UCSD-AML1 (cell line): ENCODE measurements around the gene TAPBPL.
A peak's percentile ranks its signal among the peaks of the same experiment; 100 is the strongest.

ENCODE experiments used
- DNase-seq: peaks from one replicate; lab custom pipeline; 2025; ENCODE audit not compliant: unreplicated experiment; lab: John Stamatoyannopoulos, UW

The TAPBPL gene

DNA sequence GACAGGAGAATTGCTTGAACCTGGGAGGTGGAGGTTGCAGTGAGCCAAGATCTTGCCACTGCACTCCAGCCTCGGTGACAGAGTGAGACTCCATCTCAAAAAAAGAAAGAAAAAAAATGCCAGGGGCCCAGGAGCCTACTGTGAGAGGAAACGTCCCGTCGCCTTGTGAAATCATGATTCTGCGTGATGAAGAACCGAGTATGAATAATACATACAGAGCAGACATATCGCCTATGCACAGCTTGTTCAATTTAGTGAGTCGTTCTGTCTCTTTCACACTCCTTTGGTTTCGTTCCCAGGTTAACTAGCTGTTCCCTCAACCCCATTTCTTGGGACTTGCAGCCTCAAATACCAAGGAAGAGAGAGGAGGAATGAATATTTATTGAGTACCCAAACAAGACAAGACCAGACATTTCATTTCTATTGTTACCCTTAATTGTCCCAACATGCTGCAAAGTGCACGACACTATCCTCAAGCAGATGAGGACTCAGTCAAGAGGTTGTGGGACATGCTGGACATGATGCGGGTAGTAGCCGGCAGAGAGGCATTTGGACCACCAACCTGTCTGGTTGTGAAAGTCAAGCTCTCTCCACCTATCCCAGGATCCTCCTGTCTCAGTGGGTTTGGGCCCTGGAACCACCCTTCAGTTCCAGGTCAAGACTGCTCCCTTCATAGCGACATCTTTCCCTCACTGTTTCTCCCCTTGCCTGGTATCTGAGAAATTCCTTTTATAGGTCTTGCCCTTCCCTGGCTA is 15.7 kb upstream of the TAPBPL start:
- no peak for DNase-seq

DNA sequence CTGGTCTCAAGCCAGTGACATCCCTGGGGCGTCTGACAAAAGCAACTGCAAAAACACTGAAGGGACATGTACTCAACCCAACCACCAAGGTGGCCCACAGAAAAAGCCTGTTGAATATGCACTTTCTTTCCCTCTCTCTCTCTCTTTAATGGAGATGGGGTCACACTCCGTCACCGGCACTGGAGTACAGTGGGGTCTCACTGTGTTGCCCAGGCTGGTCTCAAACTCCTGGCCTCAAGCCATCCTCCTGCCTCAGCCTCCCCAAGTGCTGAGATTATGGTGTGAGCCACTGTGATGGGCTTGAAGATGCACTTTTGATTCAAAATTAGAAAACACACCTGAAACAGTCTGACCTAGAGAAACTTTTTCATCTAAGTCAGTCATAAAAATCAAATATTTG is 14.3 kb upstream of the TAPBPL start:
- no peak for DNase-seq

DNA sequence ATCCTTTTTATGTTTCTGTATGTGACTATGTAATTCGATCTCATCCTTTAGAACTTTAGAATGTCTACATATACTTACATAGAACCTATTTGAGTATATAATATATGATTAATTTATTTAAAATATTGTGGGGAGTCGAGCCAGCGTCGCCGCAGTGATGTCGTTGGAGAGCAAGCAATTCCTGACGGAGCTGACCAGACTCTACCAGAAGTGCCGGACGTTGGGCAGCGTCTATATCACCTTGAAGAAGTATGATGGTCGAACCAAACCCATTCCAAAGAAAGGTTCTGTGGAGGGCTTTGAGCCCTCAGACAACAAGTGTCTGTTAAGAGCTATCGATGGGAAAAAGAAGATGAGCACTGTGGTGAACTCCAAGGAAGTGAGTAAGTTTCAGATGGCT is 13.5 kb upstream of the TAPBPL start:
- DNase-seq: no peak

DNA sequence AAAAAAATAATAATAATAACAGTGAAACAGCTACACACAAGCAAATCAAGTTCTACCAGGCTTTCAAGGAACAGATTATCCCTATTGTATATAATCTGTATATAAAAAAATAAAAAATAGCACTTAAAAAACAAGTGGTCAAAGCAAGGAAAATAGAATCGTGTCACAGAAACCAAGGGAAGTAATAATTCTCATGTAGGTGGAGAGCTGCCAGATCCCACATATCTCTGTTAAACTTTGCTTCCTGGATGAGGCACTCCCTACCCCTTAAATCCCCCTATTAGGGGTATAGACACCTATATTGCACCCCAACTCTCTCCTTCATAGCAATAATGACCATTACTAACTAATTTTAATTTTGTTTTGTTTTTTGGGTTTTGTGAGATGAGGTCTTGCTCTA is 11.5 kb upstream of the TAPBPL start:
- DNase-seq: no peak

DNA sequence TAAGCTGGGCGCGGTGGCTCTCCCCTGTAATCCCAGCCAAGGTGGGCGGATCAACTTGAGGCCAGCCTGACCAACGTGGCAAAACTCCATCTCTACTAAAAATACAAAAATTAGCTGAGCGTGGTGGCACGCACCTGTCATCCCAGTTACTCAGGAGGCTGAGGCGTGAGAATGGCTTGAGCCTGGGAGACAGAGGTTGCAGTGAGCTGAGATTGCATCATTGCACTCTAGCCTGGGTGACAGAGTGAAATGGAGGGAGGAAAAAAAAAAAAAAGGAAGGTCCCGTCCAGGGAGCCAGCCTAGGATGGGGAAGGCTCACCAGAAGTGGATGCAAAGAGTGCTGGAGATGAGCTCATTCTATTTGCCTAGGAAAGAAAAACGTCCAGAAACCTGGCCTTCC is 9.0 kb upstream of the TAPBPL start:
- no peak for DNase-seq

DNA sequence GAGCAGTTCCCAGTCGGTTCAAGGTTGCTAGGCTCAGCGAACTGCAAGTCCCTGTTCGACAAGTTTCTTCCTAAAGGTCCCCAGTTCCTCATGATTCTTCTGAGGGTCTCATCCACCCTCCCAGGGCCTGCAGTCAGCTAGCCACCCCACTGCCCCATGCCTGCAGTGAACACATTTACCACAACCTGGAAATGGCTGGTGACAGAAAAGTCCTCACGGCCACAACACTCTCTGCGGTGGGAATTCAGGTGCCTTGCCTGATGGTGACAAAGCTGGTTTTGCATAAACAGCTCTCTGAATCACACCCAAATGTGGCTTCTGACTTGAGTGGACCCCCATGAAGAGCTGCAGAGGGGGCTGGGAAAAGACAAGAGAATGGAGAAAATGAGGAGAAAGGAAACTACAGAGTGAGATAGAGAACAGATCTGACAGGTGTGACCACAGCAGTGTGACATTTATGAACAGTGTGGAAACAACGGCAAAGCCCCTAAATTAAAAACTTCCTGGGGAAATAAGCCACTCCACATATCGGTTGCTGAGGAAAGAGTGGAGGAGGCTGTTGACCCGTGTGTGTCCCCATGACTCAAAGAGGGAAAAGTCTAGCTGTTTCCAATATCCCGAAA is 8.4 kb upstream of the TAPBPL start:
- DNase-seq: no peak

DNA sequence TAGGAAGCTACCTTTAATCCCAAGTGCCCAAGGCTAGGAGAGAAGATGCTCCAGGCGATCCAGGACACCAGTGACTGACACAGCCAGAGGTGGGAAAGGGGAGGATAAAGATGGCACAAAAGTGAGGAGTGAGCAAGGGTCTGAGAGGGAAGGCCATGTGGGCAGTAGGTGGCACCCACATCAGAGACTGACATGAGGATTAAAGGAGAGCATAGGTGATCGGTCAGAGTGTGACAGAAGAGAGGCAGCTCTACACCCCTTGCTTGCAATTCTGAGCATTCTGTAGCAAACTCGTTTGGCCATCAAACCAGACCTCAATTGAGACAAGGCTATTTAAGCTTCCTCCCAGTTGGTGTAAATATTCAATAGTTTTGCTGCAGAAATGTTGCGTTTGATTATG is 7.8 kb upstream of the TAPBPL start:
- DNase-seq: no peak

DNA sequence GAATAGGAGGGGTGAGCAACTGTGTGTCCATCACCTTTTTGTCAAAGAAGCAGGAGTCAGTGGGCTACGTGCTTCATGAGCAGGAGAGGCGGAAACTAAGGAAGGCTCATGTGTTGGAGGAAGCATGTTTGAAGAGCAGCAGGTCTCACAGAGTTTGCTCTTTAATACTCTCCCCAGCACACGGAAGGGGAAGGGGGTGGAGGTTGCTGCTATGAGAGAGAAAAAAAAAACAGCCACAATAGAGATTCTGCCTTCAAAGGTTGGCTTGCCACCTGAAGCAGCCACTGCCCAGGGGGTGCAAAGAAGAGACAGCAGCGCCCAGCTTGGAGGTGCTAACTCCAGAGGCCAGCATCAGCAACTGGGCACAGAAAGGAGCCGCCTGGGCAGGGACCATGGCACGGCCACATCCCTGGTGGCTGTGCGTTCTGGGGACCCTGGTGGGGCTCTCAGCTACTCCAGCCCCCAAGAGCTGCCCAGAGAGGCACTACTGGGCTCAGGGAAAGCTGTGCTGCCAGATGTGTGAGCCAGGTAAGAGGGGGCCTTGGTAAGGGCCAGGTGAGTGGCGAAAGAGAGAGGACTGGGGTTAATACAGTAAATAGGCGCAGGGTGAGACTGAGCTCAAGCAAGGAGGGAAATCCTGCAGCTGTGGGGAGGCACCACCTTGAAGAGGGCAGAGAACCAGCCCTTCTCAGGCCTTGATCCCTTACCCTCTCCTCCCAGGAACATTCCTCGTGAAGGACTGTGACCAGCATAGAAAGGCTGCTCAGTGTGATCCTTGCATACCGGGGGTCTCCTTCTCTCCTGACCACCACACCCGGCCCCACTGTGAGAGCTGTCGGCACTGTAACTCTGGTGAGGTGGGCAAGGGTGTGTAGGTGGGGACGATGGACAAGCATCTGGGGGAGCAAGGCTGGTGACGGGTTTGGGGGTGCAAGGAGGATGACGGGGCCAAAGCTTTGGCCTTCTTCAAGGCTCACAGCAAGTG is 6.8 kb upstream of the TAPBPL start, which contains the start of gene CD27:
TSS of gene CD27 (plus strand) at position 252 of the 985 bp plus-strand sequence. CDS start at position 393, 141 bp downstream.
- DNase-seq: no peak

DNA sequence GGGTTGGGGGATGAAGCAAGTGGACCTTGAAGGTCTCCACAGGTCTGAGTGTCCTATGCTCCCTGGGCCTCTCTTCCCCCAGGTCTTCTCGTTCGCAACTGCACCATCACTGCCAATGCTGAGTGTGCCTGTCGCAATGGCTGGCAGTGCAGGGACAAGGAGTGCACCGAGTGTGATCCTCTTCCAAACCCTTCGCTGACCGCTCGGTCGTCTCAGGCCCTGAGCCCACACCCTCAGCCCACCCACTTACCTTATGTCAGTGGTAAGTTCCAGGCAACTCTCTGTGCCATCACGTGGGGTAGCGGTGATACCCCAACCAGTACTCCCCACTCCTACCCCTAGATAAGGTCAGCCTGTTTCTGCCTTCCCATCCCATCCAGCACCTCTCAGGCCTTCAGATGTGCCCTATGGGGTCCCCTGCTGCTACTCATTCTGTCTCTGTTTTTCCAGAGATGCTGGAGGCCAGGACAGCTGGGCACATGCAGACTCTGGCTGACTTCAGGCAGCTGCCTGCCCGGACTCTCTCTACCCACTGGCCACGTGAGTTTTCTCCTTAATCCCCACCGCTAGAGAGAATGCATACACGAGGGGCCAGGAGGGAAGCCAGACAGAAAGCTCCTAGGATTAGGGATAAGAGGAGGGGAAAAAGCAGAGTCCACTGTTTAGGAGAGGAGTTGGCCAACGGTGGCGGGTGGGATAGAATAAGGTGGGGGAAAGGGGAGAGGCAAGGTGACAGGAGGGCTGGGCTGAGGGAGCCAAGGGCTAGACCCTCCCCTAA is 1.6 kb upstream of the TAPBPL start:
- DNase-seq: no peak

DNA sequence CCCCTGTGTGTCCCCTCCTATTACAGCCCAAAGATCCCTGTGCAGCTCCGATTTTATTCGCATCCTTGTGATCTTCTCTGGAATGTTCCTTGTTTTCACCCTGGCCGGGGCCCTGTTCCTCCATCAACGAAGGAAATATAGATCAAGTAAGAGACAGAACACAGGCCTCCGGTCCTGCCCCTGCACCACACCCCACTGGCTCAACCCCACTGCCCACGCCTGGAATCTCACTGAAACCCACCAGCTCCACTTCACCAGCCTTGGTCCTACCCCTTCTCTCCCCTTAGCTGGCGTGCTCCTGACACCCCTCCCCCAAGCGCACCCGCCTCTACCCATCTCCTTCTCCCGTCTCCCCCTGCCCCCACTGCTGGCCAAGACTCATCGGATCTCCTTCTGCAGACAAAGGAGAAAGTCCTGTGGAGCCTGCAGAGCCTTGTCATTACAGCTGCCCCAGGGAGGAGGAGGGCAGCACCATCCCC is 934 bp upstream of the TAPBPL start:
- DNase-seq: no peak

DNA sequence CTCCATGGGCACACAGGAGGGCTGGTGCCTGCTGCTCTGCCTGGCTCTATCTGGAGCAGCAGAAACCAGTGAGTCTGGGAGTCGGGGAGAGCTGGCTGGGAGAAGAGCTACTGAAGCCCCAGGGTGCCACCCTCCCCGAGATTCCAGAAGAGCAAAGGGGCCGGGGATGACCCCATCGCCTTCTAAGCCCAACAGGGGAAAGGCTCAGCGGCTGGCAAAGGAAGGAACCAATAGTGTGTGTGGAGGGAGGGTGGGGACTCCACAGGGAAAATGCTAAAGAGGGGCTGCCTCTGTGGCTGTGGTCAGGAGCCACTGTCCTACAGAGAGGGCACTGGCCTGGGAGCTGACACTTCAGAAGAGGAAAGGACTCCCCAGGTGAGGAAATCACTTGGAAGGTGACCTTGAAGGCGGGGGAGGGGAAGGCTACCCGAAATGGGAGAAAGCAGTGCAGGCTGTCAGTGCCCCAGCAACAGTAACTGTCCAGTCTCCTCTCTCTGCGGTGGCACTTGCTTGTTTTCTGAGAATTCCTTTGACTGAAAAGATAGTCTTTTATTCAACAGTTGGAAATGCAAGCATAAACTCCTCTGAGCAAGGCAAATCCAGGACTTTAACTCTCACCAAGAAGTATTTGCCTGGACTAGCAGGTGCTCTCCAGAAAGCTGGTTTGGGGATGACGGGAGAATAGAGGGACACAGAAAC is 552 bp downstream of the TAPBPL start:
- DNase-seq: peak; percentile 62

DNA sequence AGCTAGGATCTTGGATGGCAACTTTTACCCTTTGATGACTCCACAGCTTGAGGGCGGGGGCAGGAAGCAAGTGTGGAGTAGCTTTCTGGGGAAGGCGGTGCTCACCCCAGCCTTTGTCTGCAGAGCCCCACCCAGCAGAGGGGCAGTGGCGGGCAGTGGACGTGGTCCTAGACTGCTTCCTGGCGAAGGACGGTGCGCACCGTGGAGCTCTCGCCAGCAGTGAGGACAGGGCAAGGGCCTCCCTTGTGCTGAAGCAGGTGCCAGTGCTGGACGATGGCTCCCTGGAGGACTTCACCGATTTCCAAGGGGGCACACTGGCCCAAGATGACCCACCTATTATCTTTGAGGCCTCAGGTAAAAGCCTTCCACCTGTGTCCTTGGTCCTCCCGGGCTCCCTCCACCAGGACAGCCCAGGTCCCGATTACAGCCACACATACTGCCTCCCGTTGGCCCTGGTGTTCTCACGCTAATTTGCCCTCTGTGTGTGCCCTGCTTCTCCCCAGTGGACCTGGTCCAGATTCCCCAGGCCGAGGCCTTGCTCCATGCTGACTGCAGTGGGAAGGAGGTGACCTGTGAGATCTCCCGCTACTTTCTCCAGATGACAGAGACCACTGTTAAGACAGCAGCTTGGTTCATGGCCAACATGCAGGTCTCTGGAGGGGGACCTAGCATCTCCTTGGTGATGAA is 1.2 kb downstream of the TAPBPL start:
- DNase-seq: no peak

DNA sequence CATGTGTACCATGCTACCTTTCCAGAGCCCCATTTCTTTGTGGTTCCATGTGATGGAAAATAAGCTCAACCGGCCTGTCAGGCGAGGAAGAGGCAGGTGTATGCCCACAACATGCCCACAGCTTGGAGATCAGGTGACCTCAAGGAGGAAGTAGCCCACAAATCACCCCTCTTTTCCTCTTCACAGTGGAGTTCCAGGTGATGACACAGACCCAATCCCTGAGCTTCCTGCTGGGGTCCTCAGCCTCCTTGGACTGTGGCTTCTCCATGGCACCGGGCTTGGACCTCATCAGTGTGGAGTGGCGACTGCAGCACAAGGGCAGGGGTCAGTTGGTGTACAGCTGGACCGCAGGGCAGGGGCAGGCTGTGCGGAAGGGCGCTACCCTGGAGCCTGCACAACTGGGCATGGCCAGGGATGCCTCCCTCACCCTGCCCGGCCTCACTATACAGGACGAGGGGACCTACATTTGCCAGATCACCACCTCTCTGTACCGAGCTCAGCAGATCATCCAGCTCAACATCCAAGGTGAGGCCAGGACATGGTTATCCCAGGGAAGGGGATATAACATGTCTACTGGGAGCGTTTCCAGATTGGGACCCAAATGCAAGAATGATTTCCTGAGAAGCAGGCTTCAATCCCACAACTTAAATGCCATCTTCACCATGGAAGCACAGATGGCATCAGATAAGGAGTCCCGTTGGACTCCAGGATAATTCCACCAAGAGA is 5.5 kb downstream of the TAPBPL start:
- no peak for DNase-seq

DNA sequence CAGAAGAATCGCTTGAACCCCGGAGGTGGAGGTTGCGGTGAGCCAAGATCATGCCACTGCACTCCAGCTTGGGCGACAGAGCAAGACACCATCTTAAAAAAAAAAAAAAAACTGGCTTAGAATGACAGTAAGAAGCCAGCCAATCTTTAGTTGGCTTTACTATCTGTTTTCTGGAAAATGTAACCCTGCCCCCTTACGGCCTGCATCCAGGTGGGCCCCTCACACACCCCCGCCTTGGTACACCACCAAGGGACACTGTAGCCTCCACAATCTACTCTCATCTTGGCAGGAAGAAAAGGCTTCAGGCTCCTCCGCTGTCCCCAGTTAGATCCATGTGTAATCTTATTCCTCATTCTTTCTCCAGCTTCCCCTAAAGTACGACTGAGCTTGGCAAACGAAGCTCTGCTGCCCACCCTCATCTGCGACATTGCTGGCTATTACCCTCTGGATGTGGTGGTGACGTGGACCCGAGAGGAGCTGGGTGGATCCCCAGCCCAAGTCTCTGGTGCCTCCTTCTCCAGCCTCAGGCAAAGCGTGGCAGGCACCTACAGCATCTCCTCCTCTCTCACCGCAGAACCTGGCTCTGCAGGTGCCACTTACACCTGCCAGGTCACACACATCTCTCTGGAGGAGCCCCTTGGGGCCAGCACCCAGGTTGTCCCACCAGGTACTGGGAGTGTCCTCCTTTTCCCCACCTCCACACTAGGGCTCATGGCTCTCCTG is 6.6 kb downstream of the TAPBPL start:
- no peak for DNase-seq

DNA sequence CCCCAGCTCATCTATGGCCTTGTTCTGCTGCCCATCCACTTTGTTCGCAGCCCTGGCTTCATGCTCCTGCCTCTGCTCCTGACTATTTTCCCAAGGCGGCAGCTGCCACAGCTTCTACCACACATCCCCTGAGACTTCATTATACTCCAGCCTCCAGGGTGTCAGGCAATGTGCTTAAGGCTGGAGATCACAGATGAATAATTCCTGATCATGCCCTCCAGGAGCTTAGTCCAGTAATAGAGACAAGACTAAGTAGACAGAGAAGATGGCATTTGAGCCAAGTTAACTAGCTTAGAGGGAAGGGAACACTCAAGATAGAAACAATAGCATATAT is 7.1 kb downstream of the TAPBPL start:
- DNase-seq: no peak

DNA sequence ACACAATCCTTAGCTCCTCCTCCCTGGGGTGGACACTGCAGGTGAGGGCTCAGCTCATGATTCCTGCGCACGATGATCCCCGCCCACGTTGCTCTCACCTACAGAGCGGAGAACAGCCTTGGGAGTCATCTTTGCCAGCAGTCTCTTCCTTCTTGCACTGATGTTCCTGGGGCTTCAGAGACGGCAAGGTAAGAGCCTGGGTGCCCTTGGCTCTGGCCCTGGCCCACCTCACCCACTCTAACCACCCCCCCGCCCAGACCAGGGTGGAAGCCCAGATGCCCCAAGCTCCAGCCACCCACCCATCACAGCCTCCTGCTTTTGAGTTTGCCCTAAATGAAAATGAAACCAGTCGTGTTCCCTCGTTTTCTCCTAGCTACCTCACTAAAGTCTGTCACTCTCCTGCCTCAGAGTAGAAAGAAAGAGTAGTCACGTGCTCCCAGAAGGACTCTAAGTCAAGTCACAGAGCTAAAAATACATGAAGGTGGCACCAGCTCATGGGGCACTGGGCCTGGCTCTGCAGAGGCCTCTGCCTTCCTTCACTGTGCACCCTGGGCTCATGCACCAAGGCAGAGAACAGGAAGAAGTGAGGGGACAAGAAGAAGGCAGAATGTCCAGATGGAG is 9.0 kb downstream of the TAPBPL start:
- no peak for DNase-seq

DNA sequence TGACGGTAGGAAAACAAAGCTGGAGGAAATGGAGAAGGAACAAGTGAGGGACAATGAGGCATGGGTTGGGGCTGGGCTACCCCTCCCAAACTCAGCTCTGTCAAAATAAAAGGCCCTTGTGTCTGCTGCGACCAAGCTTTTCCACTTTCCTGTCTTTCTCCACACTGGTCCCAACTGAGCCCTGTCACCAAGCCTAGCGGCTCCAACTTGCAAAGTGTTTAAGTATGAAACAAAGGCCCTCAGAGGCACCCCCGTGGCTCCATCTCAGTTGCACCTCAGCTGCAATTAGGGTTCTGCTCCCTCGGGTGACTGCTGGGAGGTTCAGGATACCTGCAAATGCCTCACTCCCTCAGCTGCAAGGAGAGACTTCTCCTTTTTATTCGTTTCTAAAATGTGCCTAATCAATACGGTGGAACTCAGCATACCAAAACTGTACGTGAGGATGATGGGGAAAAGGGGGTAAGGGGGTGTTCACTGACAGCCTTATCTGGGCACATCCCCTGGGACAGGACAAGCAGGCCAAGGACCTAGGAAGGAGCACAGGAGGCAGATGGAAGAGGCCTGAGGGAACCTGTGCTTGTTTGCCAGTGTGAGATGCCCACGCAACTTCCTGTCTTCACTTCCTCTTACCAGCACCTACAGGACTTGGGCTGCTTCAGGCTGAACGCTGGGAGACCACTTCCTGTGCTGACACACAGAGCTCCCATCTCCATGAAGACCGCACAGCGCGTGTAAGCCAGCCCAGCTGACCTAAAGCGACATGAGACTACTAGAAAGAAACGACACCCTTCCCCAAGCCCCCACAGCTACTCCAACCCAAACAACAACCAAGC is 9.8 kb downstream of the TAPBPL start:
- DNase-seq: peak; percentile 84
